Measurements from ENCODE around the gene TOGARAM2. TPM values are rescaled to one million over a fixed set of nuclear protein-coding genes. Genes with fewer than 3 reads are reported as not detected.

TOGARAM2 gene
- total RNA-seq, 1 donor from 2014 or later: 0.23 TPM

DNA sequence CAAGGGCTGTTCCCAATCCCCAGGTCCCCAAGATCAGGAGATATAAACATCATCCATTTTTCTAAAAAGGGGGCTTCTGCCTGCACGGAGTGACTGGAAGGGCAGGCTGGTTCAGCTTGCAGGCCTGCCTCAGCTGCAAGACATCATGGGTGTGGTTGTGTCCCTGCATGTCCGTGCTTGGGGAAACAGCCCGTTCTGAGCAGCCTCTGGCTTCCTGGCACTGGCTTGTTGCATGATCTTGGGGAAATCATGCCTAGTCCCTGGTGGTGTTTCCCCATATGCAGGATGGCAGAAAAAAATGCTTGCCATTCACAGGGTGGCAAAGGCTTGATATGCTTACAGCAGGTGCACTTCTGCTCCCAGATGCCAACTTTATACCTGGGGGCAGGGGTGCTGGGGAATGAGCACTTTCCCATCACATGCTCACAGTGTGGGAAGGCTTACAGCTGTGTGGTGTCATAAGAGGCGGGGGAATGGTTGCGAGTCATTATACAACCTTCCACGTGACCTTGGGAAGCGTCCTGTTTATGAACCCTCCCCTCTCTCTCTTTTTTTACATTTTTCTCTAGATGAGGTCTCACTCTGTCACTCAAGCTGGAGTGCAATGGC, 86.0 kb downstream of the TOGARAM2 start:
- Mint-ChIP-seq H3K4me3 (ENCODE audit: unreplicated experiment) (no peak overlapping the region), H3K36me3 (ENCODE audit: low read depth, unreplicated experiment) (no peaks in the 10 kb centered on the region), H3K9me3 (ENCODE audit: unreplicated experiment) (no peaks in the 10 kb centered on the region), H3K27me3 (ENCODE audit: unreplicated experiment) (no peaks in the 10 kb centered on the region), H3K27ac (ENCODE audit: unreplicated experiment) (no peak overlapping the region), H3K4me1 (ENCODE audit: unreplicated experiment) (no peaks in the 10 kb centered on the region)
- no peak for TF ChIP-seq CTCF (IDR thresholded peaks at IDR 0.05; ENCODE audit: unreplicated experiment)
- DNase-seq (ENCODE audit: low spot score): no peak

- no peaks in the 10 kb centered on the region for H3K4me1 Mint-ChIP-seq (ENCODE audit: unreplicated experiment)
- H3K27me3 Mint-ChIP-seq (ENCODE audit: unreplicated experiment): peaks cover 1% of the 10 kb centered on the region
- H3K4me3 Mint-ChIP-seq (ENCODE audit: unreplicated experiment): no peak overlapping the region
- no peak for DNase-seq (ENCODE audit: low spot score)
- TF ChIP-seq CTCF (IDR thresholded peaks at IDR 0.05; ENCODE audit: unreplicated experiment): no peak
- no peak overlapping the region for H3K27ac Mint-ChIP-seq (ENCODE audit: unreplicated experiment)
- H3K9me3 Mint-ChIP-seq (ENCODE audit: unreplicated experiment): no peaks in the 10 kb centered on the region
- H3K36me3 Mint-ChIP-seq (ENCODE audit: low read depth, unreplicated experiment): no peaks in the 10 kb centered on the region
These were observed 87.4 kb downstream of the TOGARAM2 start for GRCh38 chr2:29068513-29068912.

DNA sequence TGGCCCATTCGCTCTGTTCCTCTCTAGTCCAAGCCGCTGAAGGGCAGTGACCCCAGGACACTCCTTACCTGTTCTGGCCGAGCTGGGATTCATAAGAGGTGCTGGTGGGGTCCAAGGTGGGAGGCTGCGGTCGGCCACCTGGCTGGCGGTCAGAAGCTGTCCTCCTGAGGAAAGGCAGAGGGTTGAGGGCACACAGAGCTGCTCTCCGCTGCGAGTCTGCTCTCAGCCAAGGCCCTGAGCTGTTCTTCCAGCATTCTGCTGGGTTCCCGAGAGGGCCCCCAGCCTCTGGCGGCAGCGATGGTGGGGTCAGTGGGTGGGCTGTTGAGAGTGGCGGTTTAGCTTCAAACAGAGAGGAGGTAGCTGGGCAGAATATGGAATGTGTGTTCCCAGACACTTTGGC, 89.4 kb downstream of the TOGARAM2 start:
- Mint-ChIP-seq H3K27ac (ENCODE audit: unreplicated experiment) (no peak overlapping the region), H3K27me3 (ENCODE audit: unreplicated experiment) (peaks cover 4% of the 10 kb centered on the region), H3K4me3 (ENCODE audit: unreplicated experiment) (no peak overlapping the region), H3K4me1 (ENCODE audit: unreplicated experiment) (no peaks in the 10 kb centered on the region), H3K9me3 (ENCODE audit: unreplicated experiment) (no peaks in the 10 kb centered on the region), H3K36me3 (ENCODE audit: low read depth, unreplicated experiment) (no peaks in the 10 kb centered on the region)
- DNase-seq (ENCODE audit: low spot score): no peak
- TF ChIP-seq CTCF (IDR thresholded peaks at IDR 0.05; ENCODE audit: unreplicated experiment): no peak

DNA sequence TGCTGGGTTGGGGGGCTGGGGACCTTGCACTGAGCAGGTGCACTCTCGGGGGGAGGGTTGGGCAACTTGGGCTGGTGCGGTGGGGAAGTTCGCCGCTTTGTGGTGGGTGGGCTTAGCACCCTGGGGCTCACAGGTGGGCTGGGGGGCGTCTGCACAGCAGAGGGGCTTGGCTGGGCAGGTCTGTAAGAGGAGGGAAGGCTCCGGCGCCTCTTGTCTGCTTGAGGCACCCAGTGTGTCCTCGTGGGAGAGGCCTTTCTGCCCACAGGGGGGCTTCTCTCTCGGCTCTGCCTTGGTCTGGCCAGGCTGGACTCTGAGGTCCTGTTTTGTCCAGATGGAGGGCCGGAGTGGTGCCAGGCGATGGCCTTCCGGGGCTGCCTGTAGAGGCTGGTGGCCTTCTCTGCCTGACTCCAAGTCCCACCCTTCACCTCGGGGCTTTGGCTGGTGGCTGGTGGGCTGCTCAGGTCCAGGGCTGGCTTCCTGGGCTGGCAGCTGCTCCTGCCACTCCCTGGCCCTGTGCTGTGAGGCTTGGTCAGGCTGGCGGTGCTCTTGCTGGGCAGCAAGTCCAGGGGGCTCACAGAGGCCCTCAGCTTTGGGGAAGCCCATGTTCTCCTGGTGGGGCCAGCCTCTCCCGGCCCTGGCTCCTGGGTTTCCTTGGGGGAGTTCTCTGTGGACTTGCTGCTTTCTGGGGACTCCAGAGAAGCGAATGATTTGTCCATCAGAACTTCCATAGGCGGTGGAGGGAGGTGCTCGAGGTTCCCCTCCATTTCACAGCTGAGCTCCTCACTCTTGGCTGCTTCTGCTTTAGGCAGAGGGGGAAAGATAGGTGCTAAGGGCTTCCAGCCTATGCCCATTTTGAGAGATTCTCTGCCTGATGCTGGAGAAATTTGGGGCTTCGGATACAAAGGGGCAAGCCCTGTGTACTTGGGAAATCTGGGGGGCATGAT, 90.2 kb downstream of the TOGARAM2 start:
- peaks cover 4% of the 10 kb centered on the region for H3K27me3 Mint-ChIP-seq (ENCODE audit: unreplicated experiment)
- H3K4me1 Mint-ChIP-seq (ENCODE audit: unreplicated experiment): no peaks in the 10 kb centered on the region
- no peaks in the 10 kb centered on the region for H3K9me3 Mint-ChIP-seq (ENCODE audit: unreplicated experiment)
- no peak for TF ChIP-seq CTCF (IDR thresholded peaks at IDR 0.05; ENCODE audit: unreplicated experiment)
- no peak overlapping the region for H3K27ac Mint-ChIP-seq (ENCODE audit: unreplicated experiment)
- no peak overlapping the region for H3K4me3 Mint-ChIP-seq (ENCODE audit: unreplicated experiment)
- H3K36me3 Mint-ChIP-seq (ENCODE audit: low read depth, unreplicated experiment): no peaks in the 10 kb centered on the region
- no peak for DNase-seq (ENCODE audit: low spot score)

DNA sequence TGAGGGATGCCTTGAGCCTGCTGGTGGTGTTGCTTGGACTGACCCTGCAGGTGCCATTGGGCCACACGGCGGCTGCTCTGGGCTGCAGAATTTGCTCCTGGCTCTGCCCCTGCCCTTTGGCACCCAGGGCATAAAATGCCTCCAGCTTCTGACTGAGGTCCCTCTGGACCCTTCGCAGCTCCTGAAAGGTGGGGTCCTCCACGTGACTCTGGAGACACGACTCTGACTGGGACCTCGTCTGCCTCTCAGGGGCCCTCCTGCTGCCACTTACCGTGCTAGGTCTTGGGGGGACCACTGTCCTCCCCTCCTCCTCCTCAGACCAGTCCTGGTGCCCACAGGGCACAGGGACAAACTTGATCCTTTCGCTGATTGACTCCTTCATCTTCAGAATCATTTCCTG, 91.2 kb downstream of the TOGARAM2 start:
- DNase-seq (ENCODE audit: low spot score): no peak
- no peaks in the 10 kb centered on the region for H3K4me1 Mint-ChIP-seq (ENCODE audit: unreplicated experiment)
- no peaks in the 10 kb centered on the region for H3K36me3 Mint-ChIP-seq (ENCODE audit: low read depth, unreplicated experiment)
- no peaks in the 10 kb centered on the region for H3K9me3 Mint-ChIP-seq (ENCODE audit: unreplicated experiment)
- H3K4me3 Mint-ChIP-seq (ENCODE audit: unreplicated experiment): no peak overlapping the region
- H3K27ac Mint-ChIP-seq (ENCODE audit: unreplicated experiment): no peak overlapping the region
- no peak for TF ChIP-seq CTCF (IDR thresholded peaks at IDR 0.05; ENCODE audit: unreplicated experiment)
- H3K27me3 Mint-ChIP-seq (ENCODE audit: unreplicated experiment): peaks cover 4% of the 10 kb centered on the region
